HL-60/S4 (cell line): ENCODE measurements around the gene FARSB.

Source experiments
- in situ Hi-C: fragments of 300-500 bp; cut with MboI; formaldehyde crosslinking; loops from 2 replicates; pipeline ENCODE4 v1.14.3; 2022; ENCODE audit warnings: low sequenced_read_pairs

The FARSB gene

GRCh38 chr2:222563106-222563718 is 92.7 kb downstream of the FARSB start:
- in situ Hi-C loops: loop anchor here (25.0 kb wide), 1 partner anchor 501 kb away; no protein-coding TSS in a partner anchor

- in situ Hi-C loops: loop anchor here (25.0 kb wide), 1 partner anchor 500 kb away; no protein-coding TSS in a partner anchor
Observed at GRCh38 chr2:222561817-222562645, 93.9 kb downstream of the FARSB start.

- in situ Hi-C loops: loop anchor here (25.0 kb wide), 1 partner anchor 499 kb away; no protein-coding TSS in a partner anchor
Observed at GRCh38 chr2:222561151-222561550, 94.7 kb downstream of the FARSB start.

GRCh38 chr2:222554517-222554916 is 101.4 kb downstream of the FARSB start:
- in situ Hi-C loops: loop anchor here (10.0 to 25.0 kb wide), 2 partner anchors 240 to 492 kb away; no protein-coding TSS in a partner anchor

- in situ Hi-C loops: no loop called here
Observed at GRCh38 chr2:222548992-222549391, 106.9 kb downstream of the FARSB start.

- in situ Hi-C loops: no loop called here
Observed at GRCh38 chr2:222547083-222547482, 108.8 kb downstream of the FARSB start.

- in situ Hi-C loops: no loop called here
Observed at GRCh38 chr2:222545823-222546795, 109.8 kb downstream of the FARSB start.

- in situ Hi-C loops: no loop called here
Observed at GRCh38 chr2:222544661-222545060, 111.2 kb downstream of the FARSB start.

- in situ Hi-C loops: no loop called here
Observed at GRCh38 chr2:222538535-222538934, 117.4 kb downstream of the FARSB start.

- in situ Hi-C loops: no loop called here
Observed at GRCh38 chr2:222535477-222535876, 120.4 kb downstream of the FARSB start.

GRCh38 chr2:222532315-222532714 is 123.6 kb downstream of the FARSB start:
- in situ Hi-C loops: no loop called here

- in situ Hi-C loops: no loop called here
Observed at GRCh38 chr2:222526480-222527277, 129.2 kb downstream of the FARSB start.

- in situ Hi-C loops: no loop called here
Observed at GRCh38 chr2:222525811-222526210, 130.1 kb downstream of the FARSB start.

GRCh38 chr2:222523783-222524544 is 131.9 kb downstream of the FARSB start:
- in situ Hi-C loops: no loop called here

GRCh38 chr2:222522082-222522481 is 133.8 kb downstream of the FARSB start:
- in situ Hi-C loops: no loop called here

GRCh38 chr2:222521099-222521498 is 134.8 kb downstream of the FARSB start:
- in situ Hi-C loops: no loop called here
